ENCODE data around the gene PTPRG. TPM values are rescaled to one million over a fixed set of nuclear protein-coding genes. Genes with fewer than 3 reads are reported as not detected.

PTPRG gene
- total RNA-seq, 1 experiment from 2014 or later = 0.73 TPM

DNA sequence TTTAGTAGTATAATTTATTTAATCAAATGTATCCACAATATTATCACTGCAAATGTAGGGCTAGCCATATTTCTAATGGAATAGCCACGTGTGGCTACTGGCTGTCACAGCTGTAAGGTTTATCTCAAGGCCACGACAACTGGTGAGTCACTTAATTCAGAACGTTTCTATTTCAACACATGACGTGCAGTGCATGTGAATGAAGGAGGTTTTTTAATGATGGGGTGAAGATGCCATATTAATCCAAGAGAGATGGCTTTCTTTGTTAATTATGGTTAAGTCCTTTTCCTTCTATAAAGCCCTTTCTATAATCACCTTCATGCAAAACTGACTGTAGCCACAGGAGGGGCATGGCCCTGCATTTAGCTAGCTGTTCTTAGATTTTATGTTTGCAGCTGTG is 600.0 kb downstream of the PTPRG start:
- TF ChIP-seq, protein P1, sequence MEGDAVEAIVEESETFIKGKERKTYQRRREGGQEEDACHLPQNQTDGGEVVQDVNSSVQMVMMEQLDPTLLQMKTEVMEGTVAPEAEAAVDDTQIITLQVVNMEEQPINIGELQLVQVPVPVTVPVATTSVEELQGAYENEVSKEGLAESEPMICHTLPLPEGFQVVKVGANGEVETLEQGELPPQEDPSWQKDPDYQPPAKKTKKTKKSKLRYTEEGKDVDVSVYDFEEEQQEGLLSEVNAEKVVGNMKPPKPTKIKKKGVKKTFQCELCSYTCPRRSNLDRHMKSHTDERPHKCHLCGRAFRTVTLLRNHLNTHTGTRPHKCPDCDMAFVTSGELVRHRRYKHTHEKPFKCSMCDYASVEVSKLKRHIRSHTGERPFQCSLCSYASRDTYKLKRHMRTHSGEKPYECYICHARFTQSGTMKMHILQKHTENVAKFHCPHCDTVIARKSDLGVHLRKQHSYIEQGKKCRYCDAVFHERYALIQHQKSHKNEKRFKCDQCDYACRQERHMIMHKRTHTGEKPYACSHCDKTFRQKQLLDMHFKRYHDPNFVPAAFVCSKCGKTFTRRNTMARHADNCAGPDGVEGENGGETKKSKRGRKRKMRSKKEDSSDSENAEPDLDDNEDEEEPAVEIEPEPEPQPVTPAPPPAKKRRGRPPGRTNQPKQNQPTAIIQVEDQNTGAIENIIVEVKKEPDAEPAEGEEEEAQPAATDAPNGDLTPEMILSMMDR (conservative IDR thresholded peaks at IDR 0.05; ENCODE audit: low read depth, low read length) = no peak
- no peak for TF ChIP-seq EZH2phosphoT487 (IDR thresholded peaks at IDR 0.05; ENCODE audit: borderline replicate concordance, low read length)
- no peak for TF ChIP-seq EZH2 (IDR thresholded peaks at IDR 0.05; ENCODE audit: low read length, unreplicated experiment)
- Histone ChIP-seq H3K4me1 (ENCODE audit: insufficient read depth, low read length) (no peaks in the 10 kb centered on the region), H3K9ac (ENCODE audit: low read length) (no peak overlapping the region), H4K20me1 (ENCODE audit: low read length) (no peaks in the 10 kb centered on the region), H3K9me3 (ENCODE audit: low read length) (no peaks in the 10 kb centered on the region), H3F3A (ENCODE audit: low read length, unreplicated experiment) (no peaks in the 10 kb centered on the region), H3K27me3 (ENCODE audit: low read length) (no peaks in the 10 kb centered on the region), H3K79me2 (ENCODE audit: low read length) (no peaks in the 10 kb centered on the region), H3K36me3 (ENCODE audit: low read depth, low read length) (no peaks in the 10 kb centered on the region), H3K4me2 (ENCODE audit: low read length) (no peak overlapping the region), H3K9me2 (replicated peaks; ENCODE audit: low read length) (no peaks in the 10 kb centered on the region), H3K4me3 (ENCODE audit: low read length) (no peak overlapping the region), H2AFZ (ENCODE audit: low read length) (no peak overlapping the region), H3K27ac (ENCODE audit: low read length) (no peak overlapping the region)
- ChIA-PET POLR2A (ENCODE audit: unreplicated experiment) (no interaction called here), CTCF (no interaction called here)
- ATAC-seq = no peak
- BruUV-seq (replicated peaks) = no TSS peak
- intact Hi-C loops (cut with micrococcal nuclease) = no loop called here
- DNase-seq = no peak

DNA sequence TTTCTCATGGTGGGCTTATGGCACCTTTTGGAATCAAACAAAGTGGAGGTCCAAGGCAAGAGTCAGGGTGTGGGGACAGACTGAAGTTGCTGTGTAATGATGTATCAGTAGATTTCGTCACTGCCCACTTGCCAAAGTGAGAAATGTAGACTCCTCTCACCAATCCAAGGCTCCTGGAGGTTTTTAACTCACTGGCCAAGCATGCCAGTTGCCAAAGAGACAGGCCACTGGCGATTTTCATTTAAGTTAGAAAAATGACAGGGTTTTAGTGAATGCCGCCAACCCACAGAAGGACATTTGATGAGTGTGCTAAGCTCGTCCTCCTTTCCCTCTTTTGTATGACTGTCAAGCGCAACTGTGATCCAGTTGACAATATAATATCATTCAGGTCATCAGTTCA is 602.8 kb downstream of the PTPRG start:
- H2AFZ ChIP-seq (ENCODE audit: low read length) = no peak overlapping the region
- H4K20me1 ChIP-seq (ENCODE audit: low read length) = no peaks in the 10 kb centered on the region
- intact Hi-C loops (cut with micrococcal nuclease) = no loop called here
- no peaks in the 10 kb centered on the region for H3K79me2 ChIP-seq (ENCODE audit: low read length)
- ChIA-PET CTCF (no interaction called here), POLR2A (ENCODE audit: unreplicated experiment) (no interaction called here)
- no peaks in the 10 kb centered on the region for H3K9me2 ChIP-seq (replicated peaks; ENCODE audit: low read length)
- no peaks in the 10 kb centered on the region for H3K27me3 ChIP-seq (ENCODE audit: low read length)
- no peak overlapping the region for H3K4me2 ChIP-seq (ENCODE audit: low read length)
- TF ChIP-seq EZH2 (IDR thresholded peaks at IDR 0.05; ENCODE audit: low read length, unreplicated experiment) (no peak), EZH2phosphoT487 (IDR thresholded peaks at IDR 0.05; ENCODE audit: borderline replicate concordance, low read length) (no peak)
- TF ChIP-seq, protein P1 (conservative IDR thresholded peaks at IDR 0.05; ENCODE audit: low read depth, low read length) = no peak
- ATAC-seq = no peak
- no peaks in the 10 kb centered on the region for H3K4me1 ChIP-seq (ENCODE audit: insufficient read depth, low read length)
- no peak overlapping the region for H3K4me3 ChIP-seq (ENCODE audit: low read length)
- no TSS peak for BruUV-seq (replicated peaks)
- no peak overlapping the region for H3K27ac ChIP-seq (ENCODE audit: low read length)
- DNase-seq = no peak
- no peaks in the 10 kb centered on the region for H3K9me3 ChIP-seq (ENCODE audit: low read length)
- no peaks in the 10 kb centered on the region for H3F3A ChIP-seq (ENCODE audit: low read length, unreplicated experiment)
- no peak overlapping the region for H3K9ac ChIP-seq (ENCODE audit: low read length)
- H3K36me3 ChIP-seq (ENCODE audit: low read depth, low read length) = no peaks in the 10 kb centered on the region

DNA sequence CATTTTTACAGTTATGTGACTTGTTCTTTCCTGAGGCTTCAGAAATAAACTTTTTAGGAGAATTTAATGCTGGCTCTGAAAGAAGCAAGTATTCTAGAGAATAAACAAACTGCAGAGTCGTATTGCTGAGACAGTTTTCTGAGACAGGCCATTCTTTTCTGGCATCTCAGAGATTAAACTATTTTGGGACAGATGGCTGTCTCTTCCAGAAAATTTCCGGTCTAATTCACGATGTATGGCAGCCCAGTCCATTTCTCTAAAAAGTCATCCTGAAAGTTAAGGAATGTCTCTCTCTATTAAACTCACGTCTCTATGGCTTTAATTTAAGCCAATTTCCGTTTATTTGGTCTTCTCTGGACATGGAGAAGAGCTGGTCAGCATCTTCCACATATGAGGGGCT is 603.4 kb downstream of the PTPRG start:
- Histone ChIP-seq H3K9me2 (replicated peaks; ENCODE audit: low read length) (no peaks in the 10 kb centered on the region), H3K4me2 (ENCODE audit: low read length) (no peak overlapping the region), H3K27me3 (ENCODE audit: low read length) (no peaks in the 10 kb centered on the region), H3K79me2 (ENCODE audit: low read length) (no peaks in the 10 kb centered on the region), H3K27ac (ENCODE audit: low read length) (no peak overlapping the region), H4K20me1 (ENCODE audit: low read length) (no peaks in the 10 kb centered on the region), H3K4me3 (ENCODE audit: low read length) (no peak overlapping the region), H3F3A (ENCODE audit: low read length, unreplicated experiment) (no peaks in the 10 kb centered on the region), H3K4me1 (ENCODE audit: insufficient read depth, low read length) (no peaks in the 10 kb centered on the region), H2AFZ (ENCODE audit: low read length) (no peak overlapping the region), H3K9ac (ENCODE audit: low read length) (no peak overlapping the region), H3K36me3 (ENCODE audit: low read depth, low read length) (no peaks in the 10 kb centered on the region), H3K9me3 (ENCODE audit: low read length) (no peaks in the 10 kb centered on the region)
- ATAC-seq (no peak), DNase-seq (no peak)
- TF ChIP-seq, protein P1 (conservative IDR thresholded peaks at IDR 0.05; ENCODE audit: low read depth, low read length) = no peak
- TF ChIP-seq EZH2phosphoT487 (IDR thresholded peaks at IDR 0.05; ENCODE audit: borderline replicate concordance, low read length) = no peak
- TF ChIP-seq EZH2 (IDR thresholded peaks at IDR 0.05; ENCODE audit: low read length, unreplicated experiment) = no peak
- no TSS peak for BruUV-seq (replicated peaks)
- ChIA-PET CTCF (no interaction called here), POLR2A (ENCODE audit: unreplicated experiment) (no interaction called here)
- intact Hi-C loops (cut with micrococcal nuclease) = no loop called here

Measured in PC-3 (cell line).